ENCODE measurements around the gene APBB1. TPM values are rescaled to one million over a fixed set of nuclear protein-coding genes. Genes with fewer than 3 reads are reported as not detected.

APBB1 gene
- total RNA-seq, 4 donors from 2014 or later: 15.8 to 26.2 (median 17.2) TPM

DNA sequence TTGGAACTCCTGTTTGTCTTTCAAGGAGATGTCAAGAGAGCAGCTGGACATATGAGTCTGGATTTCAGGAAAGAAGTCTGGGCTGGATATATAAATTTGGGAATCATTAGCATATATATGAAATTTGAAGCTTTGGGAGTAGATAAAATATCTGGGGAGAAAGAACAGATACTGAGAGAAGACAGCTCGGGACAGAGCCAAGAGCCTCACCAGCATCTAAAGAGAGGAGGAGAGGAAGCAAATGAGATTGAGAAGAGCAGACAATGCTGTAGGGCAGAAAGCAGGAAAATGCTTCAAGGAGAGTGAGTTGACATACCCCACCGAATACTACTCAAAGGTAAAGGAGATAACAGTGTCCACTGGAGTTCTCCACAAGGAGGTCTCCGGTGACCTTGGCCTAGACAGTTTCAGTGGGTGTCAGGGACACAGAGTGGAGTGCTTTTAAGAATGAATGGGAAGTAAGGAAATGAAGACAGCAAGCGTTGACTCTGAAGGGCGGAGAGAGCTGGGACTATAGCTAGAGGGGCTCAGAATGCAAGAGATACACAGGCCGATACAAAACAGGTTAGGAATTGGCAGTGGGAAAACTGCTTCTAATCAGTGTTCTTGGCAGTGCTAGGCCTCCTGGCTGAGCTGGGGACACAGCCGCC lies 862 bp downstream of the APBB1 start:
- no peaks in the 10 kb centered on the region for H3K9me3 ChIP-seq
- peak overlapping the region; percentile 98 for H3K4me3 ChIP-seq
- H3K4me1 ChIP-seq: peaks cover 24% of the 10 kb centered on the region
- WGBS: 20% methylated on average over 7 of the region's 7 CpGs
- no peaks in the 10 kb centered on the region for H3K36me3 ChIP-seq
- peak overlapping the region; percentile 89 for H3K27ac ChIP-seq
- TF ChIP-seq POLR2A (IDR thresholded peaks at IDR 0.05): no peak
- no peak for TF ChIP-seq POLR2AphosphoS5 (IDR thresholded peaks at IDR 0.05)
- TF ChIP-seq, protein P1, sequence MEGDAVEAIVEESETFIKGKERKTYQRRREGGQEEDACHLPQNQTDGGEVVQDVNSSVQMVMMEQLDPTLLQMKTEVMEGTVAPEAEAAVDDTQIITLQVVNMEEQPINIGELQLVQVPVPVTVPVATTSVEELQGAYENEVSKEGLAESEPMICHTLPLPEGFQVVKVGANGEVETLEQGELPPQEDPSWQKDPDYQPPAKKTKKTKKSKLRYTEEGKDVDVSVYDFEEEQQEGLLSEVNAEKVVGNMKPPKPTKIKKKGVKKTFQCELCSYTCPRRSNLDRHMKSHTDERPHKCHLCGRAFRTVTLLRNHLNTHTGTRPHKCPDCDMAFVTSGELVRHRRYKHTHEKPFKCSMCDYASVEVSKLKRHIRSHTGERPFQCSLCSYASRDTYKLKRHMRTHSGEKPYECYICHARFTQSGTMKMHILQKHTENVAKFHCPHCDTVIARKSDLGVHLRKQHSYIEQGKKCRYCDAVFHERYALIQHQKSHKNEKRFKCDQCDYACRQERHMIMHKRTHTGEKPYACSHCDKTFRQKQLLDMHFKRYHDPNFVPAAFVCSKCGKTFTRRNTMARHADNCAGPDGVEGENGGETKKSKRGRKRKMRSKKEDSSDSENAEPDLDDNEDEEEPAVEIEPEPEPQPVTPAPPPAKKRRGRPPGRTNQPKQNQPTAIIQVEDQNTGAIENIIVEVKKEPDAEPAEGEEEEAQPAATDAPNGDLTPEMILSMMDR (IDR thresholded peaks at IDR 0.05): no peak
- TF ChIP-seq EP300 (IDR thresholded peaks at IDR 0.05): no peak
- DNase-seq (ENCODE audit: low spot score in 2 of 2): no peak
- no peaks in the 10 kb centered on the region for H3K27me3 ChIP-seq

DNA sequence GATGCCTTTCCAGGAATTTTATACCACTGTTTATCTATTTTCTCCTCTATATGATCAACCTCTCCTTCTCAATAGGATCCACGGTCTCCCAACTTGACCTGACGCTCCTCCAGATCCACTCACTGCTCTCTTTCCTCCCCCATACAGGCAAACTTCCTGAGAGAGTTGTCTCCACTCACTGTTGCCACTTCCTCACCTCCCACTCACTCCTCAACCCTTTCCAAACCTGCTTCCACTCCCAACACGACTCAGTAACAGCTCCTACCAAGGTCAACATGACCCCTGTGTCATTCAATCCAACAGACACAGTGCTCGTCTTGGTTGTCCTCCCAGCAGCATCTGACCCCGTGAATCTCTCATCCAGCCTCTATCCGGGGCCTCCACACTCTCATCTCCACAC lies 3.1 kb downstream of the APBB1 start:
- H3K27ac ChIP-seq: no peak overlapping the region
- H3K4me3 ChIP-seq: no peak overlapping the region
- H3K27me3 ChIP-seq: no peaks in the 10 kb centered on the region
- H3K4me1 ChIP-seq: peaks cover 24% of the 10 kb centered on the region
- no peak for DNase-seq (ENCODE audit: low spot score in 2 of 2)
- 78% methylated on average over 6 of the region's 6 CpGs for WGBS
- TF ChIP-seq EP300 (IDR thresholded peaks at IDR 0.05) (no peak), POLR2AphosphoS5 (IDR thresholded peaks at IDR 0.05) (no peak), POLR2A (IDR thresholded peaks at IDR 0.05) (no peak)
- TF ChIP-seq, protein P1 (IDR thresholded peaks at IDR 0.05): no peak
- peaks cover 4% of the 10 kb centered on the region for H3K36me3 ChIP-seq
- no peaks in the 10 kb centered on the region for H3K9me3 ChIP-seq

DNA sequence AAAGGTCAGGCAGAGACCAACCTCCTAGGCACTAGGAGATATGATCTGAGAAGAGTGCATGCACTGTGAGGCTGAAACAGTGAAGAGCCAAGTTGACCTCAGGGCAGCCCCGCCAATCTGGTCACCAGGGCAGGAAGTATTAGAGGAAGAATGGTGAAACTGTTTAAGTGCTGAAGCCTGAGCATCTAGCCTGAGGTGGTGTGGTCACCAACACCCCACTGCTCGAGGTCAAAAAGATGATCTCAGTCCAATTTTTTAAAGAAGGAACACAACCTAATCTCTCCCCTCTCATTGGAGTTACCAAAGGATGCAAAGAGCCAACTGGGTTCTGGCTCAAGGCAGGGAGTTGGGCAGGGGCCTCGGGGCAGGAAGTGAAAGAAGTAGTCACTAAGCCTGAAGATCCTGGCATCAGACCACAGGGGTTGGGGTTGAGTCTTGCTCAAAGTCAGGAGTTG lies 4.0 kb downstream of the APBB1 start:
- H3K4me1 ChIP-seq: peaks cover 21% of the 10 kb centered on the region
- peaks cover 12% of the 10 kb centered on the region for H3K36me3 ChIP-seq
- 67% methylated on average over 3 of the region's 3 CpGs for WGBS
- H3K27me3 ChIP-seq: no peaks in the 10 kb centered on the region
- DNase-seq (ENCODE audit: low spot score in 2 of 2): no peak
- H3K27ac ChIP-seq: no peak overlapping the region
- no peaks in the 10 kb centered on the region for H3K9me3 ChIP-seq
- TF ChIP-seq POLR2A (IDR thresholded peaks at IDR 0.05) (no peak), POLR2AphosphoS5 (IDR thresholded peaks at IDR 0.05) (no peak), EP300 (IDR thresholded peaks at IDR 0.05) (no peak)
- TF ChIP-seq, protein P1 (IDR thresholded peaks at IDR 0.05): no peak
- H3K4me3 ChIP-seq: no peak overlapping the region

DNA sequence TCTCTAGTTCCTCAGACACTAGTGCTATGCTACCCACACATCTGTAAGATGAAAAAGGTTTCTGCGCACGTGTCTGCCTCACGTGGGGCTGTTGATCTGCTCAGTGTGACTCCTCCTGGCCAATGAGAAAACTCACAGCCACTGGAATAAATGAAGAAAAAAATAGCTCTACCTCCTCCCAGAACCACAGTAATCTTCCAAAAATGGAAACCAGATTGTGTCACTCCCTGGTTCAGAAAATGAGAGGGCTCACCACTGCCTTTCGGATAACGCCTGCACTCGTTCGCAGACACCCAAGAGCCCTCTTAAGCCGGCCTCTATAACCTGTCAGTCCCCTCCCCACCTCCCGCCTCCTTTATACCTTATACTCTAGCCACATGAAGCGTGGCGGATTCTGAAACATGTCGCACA lies 5.1 kb downstream of the APBB1 start:
- TF ChIP-seq POLR2AphosphoS5 (IDR thresholded peaks at IDR 0.05) (no peak), POLR2A (IDR thresholded peaks at IDR 0.05) (no peak), EP300 (IDR thresholded peaks at IDR 0.05) (no peak)
- TF ChIP-seq, protein P1 (IDR thresholded peaks at IDR 0.05): no peak
- Histone ChIP-seq H3K27me3 (no peaks in the 10 kb centered on the region), H3K36me3 (peaks cover 12% of the 10 kb centered on the region), H3K4me3 (no peak overlapping the region), H3K27ac (no peak overlapping the region), H3K4me1 (peaks cover 14% of the 10 kb centered on the region), H3K9me3 (no peaks in the 10 kb centered on the region)
- 78% methylated on average over 12 of the region's 12 CpGs for WGBS
- no peak for DNase-seq (ENCODE audit: low spot score in 2 of 2)

DNA sequence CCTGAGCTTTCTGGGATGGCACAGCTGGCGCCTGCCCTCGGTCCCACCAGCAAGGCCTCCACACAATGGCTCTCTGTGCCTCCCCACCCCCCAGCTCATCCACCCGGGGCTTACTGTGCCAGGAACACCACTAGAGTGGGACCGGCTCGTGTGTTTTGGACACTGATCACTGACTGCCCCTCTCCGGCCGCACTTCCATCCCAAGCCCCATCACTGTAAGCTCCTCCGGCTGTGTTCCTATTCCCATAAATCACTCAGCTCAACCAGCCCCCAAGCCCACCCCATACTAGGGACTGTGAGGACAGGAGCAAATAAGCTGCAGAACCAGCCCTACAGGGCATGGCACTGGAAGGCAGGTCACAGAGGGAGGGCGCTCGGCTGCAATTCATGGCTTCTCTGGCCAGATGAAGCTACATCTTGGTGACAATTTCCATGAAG lies 7.3 kb downstream of the APBB1 start:
- Histone ChIP-seq H3K27me3 (no peaks in the 10 kb centered on the region), H3K4me1 (no peaks in the 10 kb centered on the region), H3K4me3 (no peak overlapping the region), H3K36me3 (peaks cover 12% of the 10 kb centered on the region), H3K9me3 (no peaks in the 10 kb centered on the region), H3K27ac (no peak overlapping the region)
- TF ChIP-seq, protein P1 (IDR thresholded peaks at IDR 0.05): no peak
- no peak for TF ChIP-seq POLR2AphosphoS5 (IDR thresholded peaks at IDR 0.05)
- TF ChIP-seq POLR2A (IDR thresholded peaks at IDR 0.05): no peak
- TF ChIP-seq EP300 (IDR thresholded peaks at IDR 0.05): no peak
- no peak for DNase-seq (ENCODE audit: low spot score in 2 of 2)
- WGBS: 89% methylated on average over 10 of the region's 10 CpGs

Measured in suprapubic skin (tissue), 4 donors.